Transverse colon (tissue), 4 donors: ENCODE results near the gene MPP2. TPM values are rescaled to one million over a fixed set of nuclear protein-coding genes. Genes with fewer than 3 reads are reported as not detected.

Experiments
- DNase-seq: peaks from one replicate; pipeline ENCODE4 v3.0.0-alpha.2; 2019
- H3K27ac ChIP-seq, 4 donors: fragments of 200-600 bp; sonication (generic); 2 replicates each; pipeline ENCODE4 v1.5.1; 2016 to 2018; ENCODE audit warnings: inconsistent platforms in 4 of 4
- H3K27me3 ChIP-seq: fragments of 200-600 bp; sonication (generic); 2 replicates; pipeline ENCODE4 v1.5.1; 2017; ENCODE audit warnings: inconsistent platforms
- H3K36me3 ChIP-seq, 4 donors: fragments of 200-600 bp; sonication (generic); 2 replicates each; pipeline ENCODE4 v1.5.1; 2017 to 2019; ENCODE audit warnings: inconsistent platforms in 4 of 4
- H3K4me1 ChIP-seq, 4 donors: fragments of 200-600 bp; sonication (generic); 2 replicates each; pipeline ENCODE4 v1.5.1; 2017 to 2020; ENCODE audit warnings: inconsistent platforms in 4 of 4
- H3K4me3 ChIP-seq, 4 donors: fragments of 200-600 bp; sonication (generic); 1 replicate in 1 of 4; 2 replicates in 3 of 4; pipeline versions ENCODE4 v1.5.1 to v1.6.1; 2017 to 2019; ENCODE audit warnings: inconsistent platforms in 4 of 4
- H3K9me3 ChIP-seq, 2 donors: fragments of 200-600 bp; sonication (generic); 2 replicates each; pipeline ENCODE4 v1.5.1; 2017 to 2019; ENCODE audit warnings: inconsistent platforms in 2 of 2
- EP300 ChIP-seq: sonication (generic); formaldehyde crosslinking; IDR thresholded peaks from one replicate; pipeline ENCODE4 v1.6.1; 2017; ENCODE audit warnings: antibody characterized with exemption, low read depth
- POLR2A ChIP-seq: fragments of 450-650 bp; IDR thresholded peaks from one replicate; pipeline ENCODE4 v1.6.1; 2016; ENCODE audit warnings: antibody characterized with exemption, mild to moderate bottlenecking, moderate library complexity
- POLR2AphosphoS5 ChIP-seq, 3 donors: sonication (generic); formaldehyde crosslinking; IDR thresholded peaks; one replicate each; pipeline ENCODE4 v1.6.1; 2016; ENCODE audit warnings: antibody characterized with exemption in 3 of 3
- WGBS, 2 donors: methylation state at CpG; one replicate each; pipeline ENCODE4 v1.1.5; 2018; ENCODE audit warnings: low coverage in 1 of 2; 5-methylcytosine and 5-hydroxymethylcytosine counted together
- in situ Hi-C, 4 donors: fragments of 200-750 bp; cut with MboI; loops; one replicate each; pipeline versions ENCODE4 v1.15.0 to v1.15.1; 2017; ENCODE audit warnings: low sequenced_read_pairs in 3 of 4, low pct_ligation_motif_present in 1 of 4, low pct_unique_long_range_greater_than_20kb in 1 of 4
- intact Hi-C: fragments of 100-400 bp; cut with DNase I; formaldehyde crosslinking; loops from one replicate; pipeline ENCODE4 v1.15.1; 2023; ENCODE audit warnings: low total_unique reads
- total RNA-seq, 4 donors: library from RNA; depleted of rRNA; stranded (reverse); fragments of >200 nt; gene quantifications; one replicate each; pipeline ENCODE4 v1.1.0, GENCODE V29; 2016
- TF ChIP-seq, protein P1 (sequence below), 5 experiments: fragments of 200-600 bp in 3 of 5; fragments of 450-650 bp in 2 of 5; sonication (generic) in 3 of 5; IDR thresholded peaks; 1 replicate in 2 of 5; 2 replicates in 3 of 5; pipeline ENCODE4 v1.5.1; 2016 to 2017; ENCODE audit warnings: antibody characterized with exemption in 5 of 5, inconsistent platforms in 3 of 5, mild to moderate bottlenecking in 2 of 5, moderate library complexity in 1 of 5

MPP2 gene
- total RNA-seq, 4 donors from 2014 or later, result 3.4 to 4.9 (median 4.2) TPM

DNA sequence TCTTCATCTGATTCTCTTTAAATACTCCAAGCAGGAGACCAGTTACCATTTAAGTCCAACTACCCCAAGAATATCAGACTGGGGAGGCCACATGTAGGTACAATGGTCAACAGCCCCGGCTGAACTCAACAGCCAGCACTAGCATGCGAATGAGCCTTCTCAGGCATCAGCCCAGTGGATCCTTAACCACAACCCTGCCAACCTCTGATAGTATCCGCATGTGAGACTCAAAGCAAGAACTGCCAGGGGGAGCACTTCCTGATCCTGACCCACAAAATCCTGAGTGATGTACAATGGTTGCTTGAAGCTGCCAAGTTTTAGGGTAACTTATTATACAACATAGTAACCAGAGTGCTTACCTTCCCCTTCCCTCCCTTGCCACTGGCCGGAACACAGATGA, 42.4 kb upstream of the MPP2 start:
- Histone ChIP-seq H3K36me3 (no peaks in the 10 kb centered on the region), H3K27me3 (peaks cover 60% of the 10 kb centered on the region), H3K4me3 (no peak overlapping the region), H3K4me1 (peaks cover 0 to 11% (median 6%) of the 10 kb centered on the region in 4 donors), H3K27ac (no peak overlapping the region), H3K9me3 (no peaks in the 10 kb centered on the region)
- in situ Hi-C loops (loop anchor here (10.0 to 25.0 kb wide), 3 partner anchors 45 to 213 kb away; partner anchors contain the start of gene ASB16 (in 1 of the 4)), intact Hi-C loops (no loop called here)
- 65% methylated on average over 4 of the region's 4 CpGs; no CpG with 5 or more reads in 1 of the 2 donors for WGBS, 2 donors
- TF ChIP-seq EP300, result no peak
- no peak for TF ChIP-seq POLR2A
- TF ChIP-seq, protein P1, sequence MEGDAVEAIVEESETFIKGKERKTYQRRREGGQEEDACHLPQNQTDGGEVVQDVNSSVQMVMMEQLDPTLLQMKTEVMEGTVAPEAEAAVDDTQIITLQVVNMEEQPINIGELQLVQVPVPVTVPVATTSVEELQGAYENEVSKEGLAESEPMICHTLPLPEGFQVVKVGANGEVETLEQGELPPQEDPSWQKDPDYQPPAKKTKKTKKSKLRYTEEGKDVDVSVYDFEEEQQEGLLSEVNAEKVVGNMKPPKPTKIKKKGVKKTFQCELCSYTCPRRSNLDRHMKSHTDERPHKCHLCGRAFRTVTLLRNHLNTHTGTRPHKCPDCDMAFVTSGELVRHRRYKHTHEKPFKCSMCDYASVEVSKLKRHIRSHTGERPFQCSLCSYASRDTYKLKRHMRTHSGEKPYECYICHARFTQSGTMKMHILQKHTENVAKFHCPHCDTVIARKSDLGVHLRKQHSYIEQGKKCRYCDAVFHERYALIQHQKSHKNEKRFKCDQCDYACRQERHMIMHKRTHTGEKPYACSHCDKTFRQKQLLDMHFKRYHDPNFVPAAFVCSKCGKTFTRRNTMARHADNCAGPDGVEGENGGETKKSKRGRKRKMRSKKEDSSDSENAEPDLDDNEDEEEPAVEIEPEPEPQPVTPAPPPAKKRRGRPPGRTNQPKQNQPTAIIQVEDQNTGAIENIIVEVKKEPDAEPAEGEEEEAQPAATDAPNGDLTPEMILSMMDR (IDR thresholded peaks at IDR 0.05), result no peak
- TF ChIP-seq POLR2AphosphoS5 (IDR thresholded peaks at IDR 0.05), result no peak
- DNase-seq, result no peak

DNA sequence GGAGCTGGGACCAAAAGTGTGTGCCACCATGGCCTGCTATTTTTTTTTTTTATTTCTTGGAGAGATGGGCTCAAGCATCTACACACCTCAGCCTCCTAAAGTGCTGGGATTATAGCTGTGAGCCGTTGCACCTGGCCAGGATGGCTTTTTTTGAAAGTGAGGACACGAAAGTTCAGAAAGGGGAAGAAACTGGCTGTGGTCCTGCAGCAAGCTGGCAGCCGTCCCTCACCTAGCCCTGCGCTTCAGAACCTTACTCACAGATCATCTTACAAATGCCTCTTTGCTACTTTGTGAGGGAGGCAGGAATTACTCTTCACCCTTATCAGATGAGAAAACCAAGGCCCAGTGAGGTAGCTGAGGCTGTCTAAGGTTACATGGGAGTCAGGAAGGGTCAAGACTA, 39.4 kb upstream of the MPP2 start:
- intact Hi-C loops, result no loop called here
- H3K9me3 ChIP-seq, result no peaks in the 10 kb centered on the region
- in situ Hi-C loops, result loop anchor here (10.0 to 25.0 kb wide), 3 partner anchors 48 to 216 kb away; partner anchors contain the start of gene ASB16 (in 1 of the 4)

DNA sequence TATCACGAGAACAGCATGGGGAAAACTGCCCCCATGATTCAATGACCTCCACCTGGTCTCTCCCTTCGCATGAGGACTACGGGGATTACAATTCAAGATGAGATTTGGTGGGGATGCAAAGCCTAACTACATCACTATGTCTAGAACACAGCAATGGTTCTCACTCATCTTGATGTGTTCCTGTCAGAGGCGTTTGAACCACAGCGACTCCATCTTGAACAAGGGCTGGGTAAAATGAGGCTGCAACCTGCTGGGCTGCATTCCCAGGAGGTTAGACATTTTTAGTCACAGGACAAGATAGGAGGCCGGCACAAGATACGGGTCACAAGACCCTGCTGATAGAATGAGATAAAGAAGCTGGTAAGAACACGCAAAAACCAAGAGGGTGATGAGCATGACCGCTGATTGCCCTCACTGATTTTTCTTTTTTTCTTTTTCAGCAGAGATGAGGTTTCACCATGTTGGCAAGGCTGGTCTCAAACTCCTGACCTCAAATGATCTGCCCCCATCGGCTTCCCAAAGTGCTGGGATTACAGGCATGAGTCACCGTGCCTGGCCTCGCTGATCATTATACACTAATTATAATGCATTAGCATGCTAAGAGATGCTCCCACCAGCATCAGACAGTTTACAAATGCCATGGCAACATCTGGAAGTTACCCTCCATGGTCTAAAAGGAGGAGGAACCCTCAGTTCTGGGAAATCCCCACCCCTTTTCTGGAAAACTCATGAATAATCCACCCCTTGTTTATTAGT, 37.9 kb upstream of the MPP2 start:
- in situ Hi-C loops, result loop anchor here (10.0 to 25.0 kb wide), 3 partner anchors 50 to 217 kb away; partner anchors contain the start of gene ASB16 (in 1 of the 4)
- H3K36me3 ChIP-seq, result no peaks in the 10 kb centered on the region
- no peaks in the 10 kb centered on the region for H3K9me3 ChIP-seq
- intact Hi-C loops, result no loop called here
- no peak overlapping the region for H3K4me3 ChIP-seq
- no peak for DNase-seq
- 73 to 77% methylated on average over 9 to 12 of the region's 12 CpGs for WGBS, 2 donors
- TF ChIP-seq, protein P1 (IDR thresholded peaks at IDR 0.05), result no peak
- no peak for TF ChIP-seq POLR2A
- TF ChIP-seq POLR2AphosphoS5 (IDR thresholded peaks at IDR 0.05), result no peak
- no peak for TF ChIP-seq EP300
- peaks cover 14% of the 10 kb centered on the region for H3K27me3 ChIP-seq
- H3K4me1 ChIP-seq, result no peaks in the 10 kb centered on the region
- H3K27ac ChIP-seq, result no peak overlapping the region

More for the DNA sequence above, 39.4 kb upstream of the MPP2 start:
- WGBS, 2 donors, result 25 to 58% methylated on average over 1 to 4 of the region's 4 CpGs
- no peak for DNase-seq
- no peak for TF ChIP-seq EP300
- TF ChIP-seq, protein P1 (IDR thresholded peaks at IDR 0.05), result no peak
- H3K36me3 ChIP-seq, result no peaks in the 10 kb centered on the region
- H3K27ac ChIP-seq, result no peak overlapping the region
- H3K4me1 ChIP-seq, result no peaks in the 10 kb centered on the region
- no peak overlapping the region for H3K4me3 ChIP-seq
- H3K27me3 ChIP-seq, result peaks cover 30% of the 10 kb centered on the region

DNA sequence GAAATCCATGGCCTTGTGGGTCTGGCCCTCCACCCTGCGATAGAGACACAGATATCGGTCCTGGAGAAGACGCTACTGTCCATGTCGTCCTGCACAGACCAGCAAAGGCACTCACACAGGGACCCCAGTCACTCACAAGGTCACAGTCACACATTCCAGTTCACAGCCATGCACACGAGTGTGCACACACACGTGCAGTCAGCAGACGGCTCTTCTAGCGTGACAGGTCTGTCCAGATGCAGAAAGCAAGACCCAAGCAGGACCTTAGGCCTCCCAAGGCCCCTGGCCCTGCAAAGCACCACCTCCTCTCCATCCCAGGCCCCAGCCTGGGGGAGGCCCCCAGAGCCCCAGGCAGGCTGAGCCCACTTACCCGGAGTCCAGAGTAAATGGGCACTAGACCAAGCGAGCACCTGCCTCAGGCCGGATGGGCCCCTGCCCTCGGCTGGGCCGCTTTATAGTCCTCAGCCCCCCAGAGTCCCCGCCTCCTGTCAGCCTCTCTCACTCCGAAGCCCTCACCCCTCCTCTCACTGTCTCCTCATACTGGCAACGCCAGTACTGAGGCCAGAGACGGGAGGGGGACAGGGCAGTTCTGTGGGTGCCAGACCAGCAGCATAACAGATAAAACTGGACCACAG, 34.8 kb upstream of the MPP2 start, which contains the start of gene PPY:
Gene PPY, minus strand, starts transcription at position 426 of the 635 bp plus-strand sequence. CDS start 822 bp downstream, outside the sequence.
- TF ChIP-seq, protein P1 (IDR thresholded peaks at IDR 0.05), result no peak
- TF ChIP-seq POLR2AphosphoS5 (IDR thresholded peaks at IDR 0.05) (no peak), EP300 (no peak), POLR2A (no peak)
- Histone ChIP-seq H3K9me3 (no peaks in the 10 kb centered on the region), H3K27ac (no peak within 1 kb of the TSS), H3K4me1 (peaks cover 3 to 8% (median 6%) of the 10 kb centered on the region in 4 donors), H3K27me3 (peaks cover 35% of the 10 kb centered on the region), H3K36me3 (no peaks in the 10 kb centered on the region), H3K4me3 (no peak within 1 kb of the TSS)
- in situ Hi-C loops (loop anchor here (10.0 to 25.0 kb wide), 3 partner anchors 53 to 220 kb away; partner anchors contain the start of gene ASB16 (in 1 of the 4)), intact Hi-C loops (no loop called here)
- DNase-seq, result no peak
- WGBS, 2 donors, result 86% methylated on average over 17 of the region's 17 CpGs; no CpG with 5 or more reads in 1 of the 2 donors
